ENCODE data around the gene ELOA2. TPM values are rescaled to one million over a fixed set of nuclear protein-coding genes. Genes with fewer than 3 reads are reported as not detected.
"Not testable (repeated sequence)": the region's sequence is repeated elsewhere in the genome, so short reads cannot be mapped to it uniquely, and the experiment has no call there.

ELOA2 gene
- total RNA-seq, 2 experiments from 2014 or later: not detected

DNA sequence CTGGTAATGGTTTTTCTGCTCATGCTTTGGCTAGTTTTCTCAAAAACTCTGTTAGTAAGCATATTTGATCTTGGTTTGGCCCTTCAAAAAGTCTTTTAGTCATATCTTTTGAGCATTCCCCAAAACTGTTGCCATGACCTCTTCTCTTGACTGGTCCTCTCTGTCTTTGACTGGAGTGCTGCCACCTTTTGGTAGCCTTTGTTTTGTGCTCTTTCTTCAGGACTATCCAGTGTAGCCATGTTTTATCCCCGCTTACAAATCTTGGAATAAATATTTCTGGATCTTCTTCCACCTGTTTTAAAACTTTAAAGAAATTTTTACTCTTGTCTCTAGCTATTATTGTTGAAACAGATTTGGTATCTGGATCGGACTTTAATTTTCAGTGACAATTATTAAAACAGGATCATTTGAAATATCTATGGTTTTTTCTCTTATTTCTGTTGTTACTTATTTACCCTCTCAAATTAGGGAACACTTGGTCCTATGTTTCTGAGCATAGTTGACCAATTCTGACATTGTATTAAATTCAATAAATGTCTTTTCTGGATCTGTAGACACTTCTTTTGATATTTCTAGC is 965 bp upstream of the ELOA2 start:
- intact Hi-C loops (cut with DNase I, micrococcal nuclease): no loop called here
- no peak overlapping the region for H3K4me3 Mint-ChIP-seq
- Histone ChIP-seq H3K4me1 (ENCODE audit: insufficient read depth, low read length) (no peaks in the 10 kb centered on the region), H3K9me3 (ENCODE audit: control insufficient read depth in 1 of 2, insufficient read depth in 1 of 2, low read length in 2 of 2) (peaks cover 8 to 29% of the 10 kb centered on the region in 2 experiments), H3K27me3 (ENCODE audit: control insufficient read depth in 1 of 2, insufficient read depth in 2 of 2, low read length in 2 of 2) (no peaks in the 10 kb centered on the region), H3K4me3 (ENCODE audit: low read length) (no peak overlapping the region), H3K36me3 (ENCODE audit: insufficient read depth, low read length) (no peaks in the 10 kb centered on the region), H3K27ac (ENCODE audit: low read depth in 1 of 2, low read length in 2 of 2) (no peak overlapping the region)
- H3K27ac Mint-ChIP-seq: no peak overlapping the region
- no peak for TF ChIP-seq CTCF (IDR thresholded peaks at IDR 0.05)
- H3K4me1 Mint-ChIP-seq (ENCODE audit: low read depth): no peaks in the 10 kb centered on the region
- no peaks in the 10 kb centered on the region for H3K36me3 Mint-ChIP-seq (ENCODE audit: low read depth)
- POLR2A ChIA-PET: no interaction called here
- peaks cover 4% of the 10 kb centered on the region for H3K9me3 Mint-ChIP-seq
- no peak for ATAC-seq (ENCODE audit: poor library complexity)
- H3K27me3 Mint-ChIP-seq: peaks cover 5% of the 10 kb centered on the region
- CTCF ChIA-PET: no interaction called here
- no peak for DNase-seq

DNA sequence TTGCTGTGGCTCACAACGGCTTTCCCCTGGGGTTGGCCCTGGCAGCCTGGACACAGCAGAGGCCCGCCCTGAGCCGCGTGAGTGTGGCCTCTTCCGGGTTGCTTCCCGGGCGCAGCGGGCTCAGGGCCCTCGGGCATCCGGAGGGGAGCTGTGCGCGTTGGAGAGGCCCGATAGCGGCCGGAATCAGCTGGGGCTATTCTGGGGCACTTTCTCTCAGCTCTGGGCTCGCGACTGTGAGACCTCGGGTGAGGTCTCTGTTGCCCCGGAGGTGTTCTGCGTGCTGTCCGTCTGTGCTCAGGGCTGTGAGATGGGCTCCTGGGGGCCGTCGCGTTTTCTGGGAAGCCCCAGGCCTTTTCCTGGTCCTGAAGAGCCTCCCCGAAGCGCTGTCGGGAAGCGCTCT is 830 bp downstream of the ELOA2 start:
- peaks cover 10 to 29% of the 10 kb centered on the region in 2 experiments for H3K9me3 ChIP-seq (ENCODE audit: control insufficient read depth in 1 of 2, insufficient read depth in 1 of 2, low read length in 2 of 2)
- H3K27ac Mint-ChIP-seq; H3K4me1 Mint-ChIP-seq (ENCODE audit: low read depth); intact Hi-C loops (cut with DNase I, micrococcal nuclease); H3K27me3 Mint-ChIP-seq; POLR2A ChIA-PET; H3K4me3 ChIP-seq (ENCODE audit: low read length); H3K27ac ChIP-seq (ENCODE audit: low read depth in 1 of 2, low read length in 2 of 2); ATAC-seq (ENCODE audit: poor library complexity); H3K4me3 Mint-ChIP-seq; H3K36me3 Mint-ChIP-seq (ENCODE audit: low read depth); H3K36me3 ChIP-seq (ENCODE audit: insufficient read depth, low read length); H3K27me3 ChIP-seq (ENCODE audit: control insufficient read depth in 1 of 2, insufficient read depth in 2 of 2, low read length in 2 of 2); H3K9me3 Mint-ChIP-seq; H3K4me1 ChIP-seq (ENCODE audit: insufficient read depth, low read length); DNase-seq; CTCF ChIA-PET: not testable (repeated sequence)

DNA sequence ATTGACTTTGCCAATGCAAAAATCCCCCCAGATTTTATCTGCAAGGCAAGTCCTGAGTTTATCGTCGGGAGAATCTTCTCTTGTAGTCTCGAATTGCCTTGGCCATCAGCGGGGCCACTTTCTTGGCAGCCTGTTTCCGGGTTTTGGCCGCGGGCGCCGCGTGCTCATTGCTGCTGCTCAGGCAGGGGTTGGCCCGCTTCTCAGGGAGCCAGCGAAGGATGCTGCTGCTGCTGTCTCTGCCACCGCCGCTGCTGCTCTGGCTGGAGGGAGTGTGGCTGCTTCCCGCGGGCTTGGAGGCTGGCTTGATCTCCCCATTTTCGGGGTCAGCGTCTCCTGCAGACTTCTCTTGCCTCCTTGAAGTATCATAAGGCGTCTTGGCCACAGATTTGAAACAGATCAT is 2.5 kb downstream of the ELOA2 start:
- intact Hi-C loops (cut with DNase I, micrococcal nuclease): no loop called here
- ATAC-seq (ENCODE audit: poor library complexity) (no peak), DNase-seq (no peak)
- H3K9me3 Mint-ChIP-seq: peaks cover 4% of the 10 kb centered on the region
- no peak overlapping the region for H3K4me3 Mint-ChIP-seq
- H3K27ac ChIP-seq (ENCODE audit: low read depth in 1 of 2, low read length in 2 of 2): no peak overlapping the region
- no peaks in the 10 kb centered on the region for H3K4me1 Mint-ChIP-seq (ENCODE audit: low read depth)
- ChIA-PET POLR2A (no interaction called here), CTCF (no interaction called here)
- no peaks in the 10 kb centered on the region for H3K36me3 ChIP-seq (ENCODE audit: insufficient read depth, low read length)
- TF ChIP-seq CTCF (IDR thresholded peaks at IDR 0.05): no peak
- no peak overlapping the region for H3K4me3 ChIP-seq (ENCODE audit: low read length)
- H3K9me3 ChIP-seq (ENCODE audit: control insufficient read depth in 1 of 2, insufficient read depth in 1 of 2, low read length in 2 of 2): peaks cover 10 to 34% of the 10 kb centered on the region in 2 experiments
- H3K27me3 Mint-ChIP-seq: no peaks in the 10 kb centered on the region
- H3K4me1 ChIP-seq (ENCODE audit: insufficient read depth, low read length): no peaks in the 10 kb centered on the region
- no peaks in the 10 kb centered on the region for H3K36me3 Mint-ChIP-seq (ENCODE audit: low read depth)
- H3K27me3 ChIP-seq (ENCODE audit: control insufficient read depth in 1 of 2, insufficient read depth in 2 of 2, low read length in 2 of 2): no peaks in the 10 kb centered on the region
- H3K27ac Mint-ChIP-seq: no peak overlapping the region

DNA sequence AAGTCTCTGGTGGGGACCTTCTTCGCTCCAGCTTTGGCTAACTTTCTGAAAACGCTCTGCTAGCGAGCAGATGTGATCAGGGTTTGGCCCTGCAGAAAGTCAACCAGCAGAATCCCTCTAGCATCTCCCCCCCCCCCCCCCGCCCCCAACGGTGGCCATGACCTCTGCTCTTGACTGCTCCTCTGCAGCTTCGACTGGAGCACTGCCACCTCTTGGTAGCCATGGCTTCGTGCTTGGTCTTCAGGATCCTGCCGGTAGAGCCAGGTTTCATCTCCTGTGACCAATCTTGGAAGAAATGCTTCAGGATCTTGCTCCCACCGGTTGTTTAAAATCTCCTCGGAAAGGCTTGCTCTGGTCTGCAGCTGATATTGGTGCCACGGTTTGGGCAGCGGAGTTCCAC is 4.5 kb downstream of the ELOA2 start:
- H3K9me3 Mint-ChIP-seq; H3K27ac Mint-ChIP-seq; H3K36me3 ChIP-seq (ENCODE audit: insufficient read depth, low read length); ATAC-seq (ENCODE audit: poor library complexity); H3K4me3 Mint-ChIP-seq; H3K4me1 Mint-ChIP-seq (ENCODE audit: low read depth); CTCF ChIA-PET; H3K27ac ChIP-seq (ENCODE audit: low read depth in 1 of 2, low read length in 2 of 2); DNase-seq; H3K27me3 ChIP-seq (ENCODE audit: control insufficient read depth in 1 of 2, insufficient read depth in 2 of 2, low read length in 2 of 2); H3K4me1 ChIP-seq (ENCODE audit: insufficient read depth, low read length); intact Hi-C loops (cut with DNase I, micrococcal nuclease); H3K27me3 Mint-ChIP-seq; POLR2A ChIA-PET; H3K4me3 ChIP-seq (ENCODE audit: low read length); H3K36me3 Mint-ChIP-seq (ENCODE audit: low read depth): not testable (repeated sequence)
- peaks cover 10 to 34% of the 10 kb centered on the region in 2 experiments for H3K9me3 ChIP-seq (ENCODE audit: control insufficient read depth in 1 of 2, insufficient read depth in 1 of 2, low read length in 2 of 2)

DNA sequence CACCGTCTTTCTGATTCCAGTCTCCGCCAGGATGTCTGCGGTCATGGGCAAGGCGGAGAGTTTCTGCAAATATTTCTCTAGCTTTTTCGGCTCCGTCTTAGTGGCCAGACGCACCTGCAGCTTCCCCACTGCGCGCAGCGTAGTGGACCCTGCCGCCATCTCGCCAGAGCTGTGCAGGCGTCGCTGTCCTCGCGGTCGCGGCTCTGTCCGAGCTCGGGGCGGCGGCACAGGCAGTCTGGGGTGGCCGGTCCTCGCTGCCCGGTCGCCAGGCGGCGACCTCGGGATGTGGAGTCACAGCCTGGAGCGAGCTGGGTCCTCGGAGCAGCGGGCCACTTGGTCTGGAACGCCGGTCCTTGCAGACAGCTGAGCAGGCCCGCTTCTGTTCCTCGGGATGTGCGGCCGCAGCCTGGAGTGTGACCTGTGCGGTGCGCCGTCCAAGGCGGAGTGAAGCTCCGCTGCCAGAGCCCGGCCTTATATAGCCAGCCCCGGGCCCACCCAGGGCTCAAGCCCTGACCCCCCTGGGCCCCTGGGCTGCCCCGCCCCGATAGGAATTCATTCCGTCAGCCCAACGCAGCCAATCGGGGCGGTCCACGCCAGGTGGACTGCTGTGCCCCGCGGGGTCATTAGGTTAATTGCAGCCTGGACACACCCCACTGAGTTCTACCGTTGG is 5.6 kb downstream of the ELOA2 start:
- intact Hi-C loops (cut with DNase I, micrococcal nuclease); H3K36me3 ChIP-seq (ENCODE audit: insufficient read depth, low read length); DNase-seq; H3K9me3 Mint-ChIP-seq; ATAC-seq (ENCODE audit: poor library complexity); H3K27me3 Mint-ChIP-seq; H3K27ac ChIP-seq (ENCODE audit: low read depth in 1 of 2, low read length in 2 of 2); H3K27me3 ChIP-seq (ENCODE audit: control insufficient read depth in 1 of 2, insufficient read depth in 2 of 2, low read length in 2 of 2); H3K4me3 Mint-ChIP-seq; H3K4me3 ChIP-seq (ENCODE audit: low read length); H3K36me3 Mint-ChIP-seq (ENCODE audit: low read depth); H3K4me1 ChIP-seq (ENCODE audit: insufficient read depth, low read length); H3K4me1 Mint-ChIP-seq (ENCODE audit: low read depth); H3K27ac Mint-ChIP-seq; CTCF ChIA-PET; POLR2A ChIA-PET: not testable (repeated sequence)
- peaks cover 10 to 29% of the 10 kb centered on the region in 2 experiments for H3K9me3 ChIP-seq (ENCODE audit: control insufficient read depth in 1 of 2, insufficient read depth in 1 of 2, low read length in 2 of 2)

DNA sequence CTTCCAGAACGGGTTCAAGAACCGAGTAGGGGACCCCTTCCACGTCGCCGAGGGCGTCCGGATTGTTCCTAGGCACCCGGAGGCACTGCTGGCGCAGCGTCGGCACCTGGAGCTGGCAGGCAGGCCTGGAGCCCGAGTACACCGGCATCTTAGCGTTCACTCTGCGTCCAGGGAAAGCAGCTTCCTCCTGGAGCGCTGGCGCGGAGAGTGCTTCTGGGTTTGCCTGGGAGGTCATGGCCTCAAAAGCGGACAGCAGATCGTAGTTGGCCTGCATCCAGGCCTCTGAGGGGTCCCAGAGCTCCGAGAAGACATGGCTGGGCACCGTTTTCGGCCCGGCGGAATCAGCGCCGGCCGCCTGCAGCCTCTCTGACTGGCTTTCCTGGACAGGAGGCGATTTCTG is 6.7 kb downstream of the ELOA2 start:
- ATAC-seq (ENCODE audit: poor library complexity); POLR2A ChIA-PET; H3K27me3 ChIP-seq (ENCODE audit: control insufficient read depth in 1 of 2, insufficient read depth in 2 of 2, low read length in 2 of 2): not testable (repeated sequence)

More for the DNA sequence above, 6.7 kb downstream of the ELOA2 start:
- peaks cover 10 to 18% of the 10 kb centered on the region in 2 experiments for H3K9me3 ChIP-seq (ENCODE audit: control insufficient read depth in 1 of 2, insufficient read depth in 1 of 2, low read length in 2 of 2)
- H3K4me1 ChIP-seq (ENCODE audit: insufficient read depth, low read length); DNase-seq; H3K9me3 Mint-ChIP-seq; H3K36me3 ChIP-seq (ENCODE audit: insufficient read depth, low read length); H3K27me3 Mint-ChIP-seq; H3K4me1 Mint-ChIP-seq (ENCODE audit: low read depth); H3K36me3 Mint-ChIP-seq (ENCODE audit: low read depth); H3K27ac Mint-ChIP-seq; intact Hi-C loops (cut with DNase I, micrococcal nuclease); CTCF ChIA-PET; H3K4me3 Mint-ChIP-seq; H3K4me3 ChIP-seq (ENCODE audit: low read length); H3K27ac ChIP-seq (ENCODE audit: low read depth in 1 of 2, low read length in 2 of 2): not testable (repeated sequence)
